CMK (cell line): ENCODE measurements around the gene SPATA32.

Experiments used
- DNase-seq: peaks from one replicate; pipeline ENCODE4 v3.0.0-alpha.2; 2010; ENCODE audit warnings: low read depth

SPATA32 gene

GRCh38 chr17:45246861-45247428, 14.9 kb downstream of the SPATA32 start:
- DNase-seq, result no peak

GRCh38 chr17:45246338-45246737, 15.6 kb downstream of the SPATA32 start:
- no peak for DNase-seq

GRCh38 chr17:45244725-45245656, 16.9 kb downstream of the SPATA32 start:
- DNase-seq, result no peak

DNA sequence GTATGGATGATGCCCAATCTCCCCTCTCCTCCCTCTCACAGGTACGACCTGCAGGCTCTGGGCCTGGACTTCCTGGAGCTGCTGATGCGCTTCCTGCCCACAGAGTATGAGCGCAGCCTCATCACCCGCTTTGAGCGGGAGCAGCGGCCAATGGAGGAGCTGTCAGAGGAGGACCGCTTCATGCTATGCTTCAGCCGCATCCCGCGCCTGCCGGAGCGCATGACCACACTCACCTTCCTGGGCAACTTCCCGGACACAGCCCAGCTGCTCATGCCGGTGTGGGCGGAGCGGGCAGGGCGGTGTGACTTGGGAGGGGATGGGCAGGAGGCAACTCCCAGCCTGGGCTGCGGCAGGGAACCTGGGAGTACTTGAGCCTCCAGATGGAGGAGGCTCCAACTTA, 18.1 kb downstream of the SPATA32 start:
- DNase-seq, result no peak

GRCh38 chr17:45242029-45242414, 19.9 kb downstream of the SPATA32 start:
- no peak for DNase-seq

DNA sequence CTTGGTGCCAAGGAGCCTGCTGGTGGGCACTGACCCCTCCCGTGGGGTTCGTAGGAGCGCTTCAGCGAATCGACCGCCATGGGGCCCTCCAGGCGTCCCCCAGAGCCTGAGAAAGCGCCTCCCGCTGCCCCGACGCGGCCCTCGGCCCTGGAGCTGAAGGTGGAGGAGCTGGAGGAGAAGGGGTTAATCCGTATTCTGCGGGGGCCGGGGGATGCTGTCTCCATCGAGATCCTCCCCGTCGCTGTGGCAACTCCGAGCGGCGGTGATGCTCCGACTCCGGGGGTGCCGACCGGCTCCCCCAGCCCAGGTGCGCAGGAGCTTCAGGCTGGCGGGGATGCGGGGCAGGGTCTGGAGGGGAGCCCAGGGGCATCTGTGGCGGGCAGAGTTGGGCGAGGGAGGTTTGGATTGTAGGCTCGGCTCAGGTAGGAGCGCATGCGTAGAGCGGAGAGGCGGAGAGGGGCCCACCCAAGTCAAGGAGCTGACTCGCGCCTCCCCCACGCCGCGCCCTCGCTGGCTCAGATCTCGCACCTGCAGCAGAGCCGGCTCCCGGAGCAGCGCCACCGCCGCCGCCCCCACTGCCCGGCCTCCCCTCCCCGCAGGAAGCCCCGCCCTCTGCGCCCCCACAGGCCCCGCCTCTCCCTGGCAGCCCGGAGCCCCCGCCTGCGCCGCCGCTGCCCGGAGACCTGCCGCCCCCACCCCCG, 20.4 kb downstream of the SPATA32 start:
- no peak for DNase-seq

- no peak for DNase-seq
These were observed 21.0 kb downstream of the SPATA32 start for GRCh38 chr17:45240905-45241327.

DNA sequence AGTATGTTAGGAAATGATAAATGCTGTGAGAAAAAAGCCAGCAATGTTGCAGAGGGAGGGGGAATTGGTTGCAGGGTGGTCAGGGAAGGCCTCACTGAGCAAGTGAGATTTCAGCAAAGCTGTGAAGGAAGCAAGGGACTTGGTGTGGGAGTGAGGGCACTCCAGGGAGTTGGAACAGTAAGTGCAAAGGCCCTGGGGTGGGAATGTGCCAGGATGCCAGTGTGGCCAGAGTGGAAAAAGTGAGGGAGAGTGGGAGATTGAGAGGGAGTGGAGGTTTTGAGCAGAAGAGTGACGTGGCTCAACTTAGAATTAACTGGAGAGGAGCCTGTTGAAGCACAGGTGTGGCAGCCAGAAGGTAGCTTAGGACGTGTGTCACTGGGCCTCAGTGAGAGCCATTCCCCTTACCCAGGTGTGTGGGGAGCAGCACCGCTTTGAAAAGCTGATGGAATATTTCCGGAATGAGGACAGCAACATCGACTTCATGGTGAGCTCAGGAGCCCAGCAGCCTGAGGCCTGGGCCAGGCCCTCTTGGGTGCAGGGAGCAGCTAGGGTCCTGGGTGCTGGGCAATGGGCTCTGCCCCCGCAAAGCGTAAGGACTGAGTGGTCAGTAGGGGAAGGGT, 23.6 kb downstream of the SPATA32 start:
- no peak for DNase-seq

- no peak for DNase-seq
These were observed 24.2 kb downstream of the SPATA32 start for GRCh38 chr17:45237686-45238085.

GRCh38 chr17:45236282-45236606, 25.6 kb downstream of the SPATA32 start:
- DNase-seq, result no peak

DNA sequence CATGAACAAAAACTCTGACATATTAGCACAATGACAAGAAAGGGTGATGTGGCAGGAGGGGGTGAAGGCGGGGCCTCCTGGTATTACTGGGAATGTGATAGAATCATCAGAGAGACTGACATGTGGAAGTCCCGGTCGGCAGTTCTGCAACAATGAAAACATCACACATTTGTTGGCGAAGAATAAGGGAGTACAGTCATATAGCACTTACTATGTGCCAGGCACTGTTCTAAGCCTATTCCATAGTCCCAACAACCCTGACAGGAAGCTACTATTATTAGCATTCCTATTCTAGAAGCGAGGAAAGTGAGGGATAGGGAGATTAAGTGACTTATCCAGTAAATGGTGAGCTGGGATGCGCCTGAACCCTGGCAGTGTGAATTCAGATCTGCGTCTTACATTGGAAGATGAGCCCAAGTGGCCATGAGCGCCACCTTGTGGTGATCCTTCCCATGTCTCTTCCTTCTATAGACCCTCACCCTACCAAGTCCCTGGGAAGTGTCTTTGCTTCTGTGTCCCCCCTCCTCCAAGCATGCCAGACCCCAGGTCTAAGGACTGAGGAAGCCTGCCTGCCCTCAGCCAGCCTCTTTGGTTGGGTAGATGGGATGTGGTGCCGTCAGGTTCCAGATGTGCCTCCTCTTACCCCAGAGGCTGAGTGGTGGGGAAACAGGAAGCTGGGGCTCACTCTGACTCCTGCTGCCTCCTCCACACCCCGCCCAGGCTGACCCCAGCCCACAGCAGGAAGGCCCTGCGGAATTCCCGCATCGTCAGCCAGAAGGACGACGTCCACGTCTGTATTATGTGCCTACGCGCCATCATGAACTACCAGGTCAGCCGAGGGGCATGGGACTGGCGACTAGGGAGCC, 26.2 kb downstream of the SPATA32 start:
- no peak for DNase-seq

DNA sequence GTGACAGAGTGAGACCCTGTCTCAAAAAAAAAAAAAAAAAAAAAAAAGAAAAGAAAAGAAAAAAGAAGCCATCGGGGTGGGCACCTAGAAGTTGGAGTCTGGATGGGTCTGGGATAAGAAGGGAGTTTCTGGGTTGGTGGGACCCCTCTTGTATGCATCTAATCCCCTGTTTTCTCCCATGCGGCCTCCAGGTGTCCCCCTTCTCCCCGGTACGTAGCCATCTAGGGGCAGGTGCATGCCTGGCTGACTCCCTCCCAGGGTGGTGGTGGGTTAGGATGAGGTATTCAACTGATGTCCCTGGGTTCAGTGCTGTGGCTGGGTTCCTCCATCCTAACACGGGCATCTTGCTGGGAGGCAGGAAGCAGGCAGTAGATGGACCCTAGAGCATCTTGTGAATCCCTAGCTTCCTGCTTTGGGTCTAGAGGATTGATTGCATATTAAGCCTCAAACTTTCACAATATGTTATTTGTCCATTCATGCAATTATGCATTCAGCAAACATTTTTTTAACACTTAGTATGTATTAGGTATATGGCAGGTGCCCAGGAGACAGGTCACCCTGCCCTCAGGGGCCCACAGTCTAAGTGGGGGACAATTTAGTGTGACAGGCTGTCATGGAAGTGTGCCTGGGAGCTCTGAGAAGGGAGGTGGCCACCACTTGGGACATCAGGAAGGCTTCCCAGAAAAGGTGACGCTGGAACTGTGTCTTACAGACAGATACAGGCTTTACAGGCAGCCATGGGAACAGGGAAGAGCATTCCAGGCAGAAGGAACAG, 27.1 kb downstream of the SPATA32 start:
- no peak for DNase-seq

DNA sequence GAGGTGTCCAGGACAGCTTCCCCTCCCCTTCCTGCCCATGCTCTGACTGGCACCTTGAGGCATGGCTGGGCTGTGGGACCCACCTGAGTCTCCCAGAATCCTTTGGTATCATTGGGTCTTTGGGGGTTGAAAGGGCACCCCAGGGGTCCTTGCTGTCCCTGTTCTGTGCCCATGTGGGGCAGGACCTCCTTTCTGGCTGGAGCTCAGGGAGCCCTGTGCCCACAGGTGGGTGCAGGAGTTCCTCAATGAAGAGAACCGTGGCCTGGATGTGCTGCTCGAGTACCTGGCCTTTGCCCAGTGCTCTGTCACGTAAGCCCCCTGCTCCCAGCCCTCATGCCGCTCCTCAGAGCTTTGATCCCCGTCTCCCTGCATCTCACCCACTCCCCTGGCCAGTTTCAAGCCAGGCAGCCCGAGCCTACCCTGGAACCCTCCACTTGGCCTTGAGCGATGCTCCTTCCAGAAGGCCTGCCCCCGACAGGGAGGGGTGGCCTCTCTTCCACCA, 28.4 kb downstream of the SPATA32 start:
- no peak for DNase-seq

DNA sequence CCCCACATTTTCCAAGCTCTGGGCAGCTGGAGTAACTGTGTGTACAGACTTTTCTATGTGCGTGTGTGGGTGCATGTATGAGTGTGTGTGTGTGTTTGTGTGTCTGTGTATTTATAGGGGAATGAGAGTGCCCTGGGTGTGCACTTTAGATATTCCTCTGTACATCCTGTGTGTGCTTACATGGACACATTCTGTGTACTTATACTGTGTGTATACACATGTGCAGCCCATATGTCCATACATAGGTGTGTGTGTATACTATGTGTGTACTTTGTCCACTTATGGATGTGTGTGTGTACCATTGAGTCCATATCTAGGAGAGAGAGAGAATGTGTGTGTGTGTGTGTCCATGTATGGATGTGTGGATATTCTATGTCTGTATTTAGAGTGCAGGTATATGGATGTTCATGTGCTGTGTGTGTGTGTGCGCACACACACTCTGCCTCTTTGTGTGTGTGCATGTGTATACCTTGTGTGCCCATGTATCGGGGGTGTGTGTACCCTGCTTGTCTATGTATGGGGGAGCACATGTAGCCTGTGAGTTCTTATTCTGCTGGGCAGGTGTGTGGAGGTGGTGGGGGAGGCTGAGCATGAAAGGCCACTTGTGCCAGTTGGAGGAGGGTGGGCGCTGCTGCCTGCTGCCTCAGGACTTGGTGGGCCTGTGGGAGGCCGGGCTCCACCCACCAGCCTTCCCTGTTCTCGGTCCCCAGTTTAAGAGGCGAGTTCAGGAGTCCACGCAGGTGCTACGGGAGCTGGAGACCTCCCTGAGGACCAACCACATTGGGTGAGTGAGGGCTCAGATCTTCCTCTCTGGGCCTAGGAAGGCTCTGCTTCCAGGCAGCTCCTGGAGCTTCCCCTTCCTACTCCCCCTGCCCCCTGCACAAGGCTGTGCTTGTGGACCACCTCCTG, 29.1 kb downstream of the SPATA32 start:
- no peak for DNase-seq

DNA sequence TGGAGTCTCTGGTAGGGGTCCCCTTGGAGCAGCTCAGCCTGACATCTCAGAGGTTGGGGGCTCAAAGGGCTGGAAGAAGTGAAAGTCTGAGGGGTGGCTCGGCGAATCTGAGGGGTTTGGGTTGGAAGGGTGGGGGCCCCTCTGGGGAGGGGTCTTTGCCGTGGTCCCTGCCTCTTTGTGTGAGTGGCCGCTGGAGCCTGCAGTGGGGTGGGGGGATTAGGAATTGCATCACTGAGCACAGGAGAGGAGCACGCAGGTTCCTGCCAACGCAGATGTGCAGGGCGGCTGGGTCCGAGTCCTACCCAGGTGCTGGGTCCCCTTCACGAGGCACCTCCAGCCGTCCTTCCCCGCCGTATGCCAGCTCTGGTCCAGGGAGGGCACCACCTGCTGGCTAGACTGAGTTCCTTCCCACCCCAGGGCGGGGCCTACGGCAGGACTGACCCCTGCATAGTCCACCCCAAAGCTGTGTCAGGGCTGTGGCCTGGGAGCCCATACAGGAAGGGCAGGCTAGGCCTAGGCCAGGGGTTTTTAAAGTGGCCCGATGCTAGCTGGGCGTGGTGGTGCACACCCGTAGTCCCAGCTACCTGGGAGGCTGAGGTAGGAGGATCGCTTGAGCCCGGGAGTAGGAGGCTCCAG, 30.3 kb downstream of the SPATA32 start:
- no peak for DNase-seq

GRCh38 chr17:45230787-45231480, 31.0 kb downstream of the SPATA32 start:
- no peak for DNase-seq

DNA sequence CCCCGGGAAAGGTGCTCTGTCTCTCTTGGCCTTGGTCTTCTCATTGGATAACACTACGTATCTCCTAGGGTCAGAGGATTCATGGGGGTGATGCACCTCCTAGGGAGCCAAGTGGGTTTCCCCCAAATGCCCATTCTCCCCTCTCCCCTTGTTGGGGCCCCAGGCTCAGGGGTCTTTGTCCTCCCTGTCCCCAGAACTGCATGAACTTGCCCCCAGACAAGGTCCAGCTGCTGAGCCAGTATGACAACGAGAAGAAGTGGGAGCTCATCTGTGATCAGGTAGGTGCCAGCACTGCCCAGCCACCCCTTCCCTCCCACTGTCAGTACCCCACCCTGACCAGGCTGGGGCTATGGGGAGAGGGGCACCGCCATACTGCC, 31.5 kb downstream of the SPATA32 start:
- no peak for DNase-seq

- no peak for DNase-seq
These were observed 32.0 kb downstream of the SPATA32 start for GRCh38 chr17:45229681-45230409.
